Effector CD8-positive, alpha-beta T cell (primary cell): ENCODE results near the gene USP14.

Experiments used
- DNase-seq: peaks from one replicate; lab custom pipeline; 2025; lab: John Stamatoyannopoulos, UW

The USP14 gene

GRCh38 chr18:227902-228301 is 69.5 kb downstream of the USP14 start:
- DNase-seq, result no peak

DNA sequence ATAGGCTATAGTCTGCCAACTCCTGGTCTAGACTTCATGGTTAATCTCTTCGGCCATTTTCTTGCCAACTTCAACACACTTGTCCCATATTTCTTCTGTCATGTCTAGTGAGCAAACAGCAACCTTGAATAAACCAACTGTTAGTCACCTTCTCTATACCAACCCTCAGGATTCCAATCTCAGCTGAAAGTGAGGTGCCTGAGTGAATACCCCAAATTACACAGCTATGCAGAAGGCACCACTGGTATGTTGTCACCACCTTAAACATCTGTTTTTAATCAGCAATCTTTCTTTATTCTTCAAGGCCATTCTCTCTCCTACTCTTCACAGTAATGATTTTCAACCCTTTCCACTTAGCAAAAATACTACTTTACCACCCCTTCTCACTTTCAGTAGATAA is 70.2 kb downstream of the USP14 start:
- no peak for DNase-seq

GRCh38 chr18:231563-231962 is 73.2 kb downstream of the USP14 start:
- DNase-seq, result no peak

GRCh38 chr18:240175-240574 is 81.8 kb downstream of the USP14 start:
- DNase-seq, result no peak

DNA sequence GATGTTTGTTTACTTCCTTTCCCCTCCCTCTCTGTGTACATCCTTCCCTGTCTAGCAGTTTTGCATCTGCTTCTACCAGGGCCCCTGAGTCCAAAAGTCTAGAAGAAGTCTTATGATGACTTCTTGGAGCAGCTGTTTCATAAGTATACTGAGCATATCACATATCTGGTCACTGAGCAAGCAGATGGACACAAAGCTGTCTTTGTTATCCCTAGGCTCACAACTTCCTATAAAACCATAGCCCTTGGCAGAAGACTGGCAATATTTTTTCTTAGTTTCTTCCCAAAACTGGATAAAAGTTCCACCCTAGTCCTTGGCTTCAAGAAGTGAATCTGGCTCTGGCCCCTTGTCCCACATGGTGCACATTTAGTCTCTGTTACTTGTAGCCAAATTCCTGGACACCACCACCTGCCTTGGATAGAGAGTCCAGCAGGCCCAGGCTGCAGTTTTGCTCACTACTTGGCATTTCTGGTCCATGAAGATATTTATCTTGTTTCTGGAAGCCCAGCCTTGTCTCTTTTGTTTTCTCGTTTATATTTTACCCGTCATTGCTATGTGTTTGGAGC is 87.0 kb downstream of the USP14 start:
- DNase-seq, result no peak

DNA sequence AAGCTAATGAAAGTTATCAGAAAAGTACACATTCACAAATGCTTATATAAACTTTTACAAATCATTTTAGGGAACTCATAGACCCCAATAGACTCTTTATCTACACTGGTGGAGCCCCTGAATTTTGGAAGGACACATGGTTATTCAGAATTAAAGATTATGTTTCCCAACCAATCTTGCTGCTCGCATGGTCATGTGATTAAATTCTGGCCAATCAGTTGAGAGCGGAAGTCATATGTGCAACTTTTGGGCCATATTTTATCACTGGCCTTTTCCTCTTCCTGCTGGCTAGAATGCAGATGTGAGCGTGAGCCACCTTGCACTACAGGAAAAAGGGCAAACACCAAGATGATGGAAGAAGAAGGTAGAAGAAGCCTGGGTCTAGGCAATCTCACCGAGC is 89.7 kb downstream of the USP14 start:
- DNase-seq, result no peak

DNA sequence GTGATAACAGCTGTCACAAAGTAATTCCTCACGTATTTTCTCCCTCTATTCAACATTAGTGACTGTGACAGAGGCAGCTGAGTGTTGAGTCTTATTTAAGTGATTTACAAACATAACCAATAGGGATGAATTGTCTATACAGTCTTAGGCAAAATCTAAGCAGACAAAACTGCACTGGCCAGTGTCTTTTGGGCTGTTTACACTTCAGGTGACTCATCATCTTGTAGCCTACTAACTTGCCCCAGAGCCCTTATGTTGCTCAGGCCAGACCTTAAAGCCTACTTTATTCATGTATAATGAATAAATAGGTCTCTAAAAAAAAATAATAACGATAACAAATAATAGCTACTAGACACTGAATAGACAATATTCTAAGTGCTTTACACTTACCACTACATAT is 92.3 kb downstream of the USP14 start:
- DNase-seq, result no peak

GRCh38 chr18:251572-251971 is 93.2 kb downstream of the USP14 start:
- DNase-seq, result no peak

GRCh38 chr18:253121-253520 is 94.8 kb downstream of the USP14 start:
- DNase-seq, result no peak

- DNase-seq, result no peak
These were observed 96.8 kb downstream of the USP14 start for GRCh38 chr18:255171-255570.

DNA sequence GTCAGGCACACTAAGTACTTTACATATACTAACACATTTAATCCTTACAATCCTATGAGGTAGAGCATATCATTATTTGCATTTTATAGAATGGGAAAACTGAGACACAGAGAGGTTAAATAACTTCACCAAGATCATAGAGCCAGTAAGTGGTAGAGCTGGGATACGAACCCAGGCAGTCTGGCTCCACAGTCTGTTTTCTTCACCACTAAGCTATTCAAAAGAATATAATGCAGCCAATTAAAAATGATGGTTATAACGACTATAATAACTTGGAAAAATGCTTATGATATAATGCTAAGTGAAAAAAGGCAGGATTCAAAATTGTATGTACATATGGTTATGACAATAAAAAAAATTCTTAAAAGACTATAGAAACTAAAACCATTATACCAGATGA is 102.2 kb downstream of the USP14 start:
- DNase-seq, result no peak

- no peak for DNase-seq
These were observed 103.2 kb downstream of the USP14 start for GRCh38 chr18:261398-262073.
